ENCODE data around the gene OR10G8. TPM values are rescaled to one million over a fixed set of nuclear protein-coding genes. Genes with fewer than 3 reads are reported as not detected.

Gene OR10G8
- total RNA-seq, 1 donor from 2014 or later: not detected

DNA sequence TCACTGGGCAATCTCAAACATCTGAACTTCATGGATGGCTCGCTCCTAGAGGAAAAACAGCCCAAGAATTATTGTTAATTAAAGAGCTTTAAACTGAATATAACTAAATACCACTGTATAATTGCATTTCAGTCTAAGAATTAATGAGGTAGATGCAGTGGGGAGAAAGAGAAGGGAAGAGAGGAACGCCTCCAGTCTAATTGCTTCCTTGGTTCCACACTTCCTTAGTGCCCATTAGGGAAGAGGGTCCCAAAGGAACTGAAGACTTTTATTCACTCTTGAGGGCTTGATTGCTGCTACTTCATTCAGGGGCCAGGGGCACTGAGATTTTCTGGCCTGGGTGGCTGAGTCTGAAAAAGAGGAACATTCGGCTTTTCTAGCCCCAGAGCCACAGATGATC, 26.4 kb downstream of the OR10G8 start:
- TF ChIP-seq, protein P1, sequence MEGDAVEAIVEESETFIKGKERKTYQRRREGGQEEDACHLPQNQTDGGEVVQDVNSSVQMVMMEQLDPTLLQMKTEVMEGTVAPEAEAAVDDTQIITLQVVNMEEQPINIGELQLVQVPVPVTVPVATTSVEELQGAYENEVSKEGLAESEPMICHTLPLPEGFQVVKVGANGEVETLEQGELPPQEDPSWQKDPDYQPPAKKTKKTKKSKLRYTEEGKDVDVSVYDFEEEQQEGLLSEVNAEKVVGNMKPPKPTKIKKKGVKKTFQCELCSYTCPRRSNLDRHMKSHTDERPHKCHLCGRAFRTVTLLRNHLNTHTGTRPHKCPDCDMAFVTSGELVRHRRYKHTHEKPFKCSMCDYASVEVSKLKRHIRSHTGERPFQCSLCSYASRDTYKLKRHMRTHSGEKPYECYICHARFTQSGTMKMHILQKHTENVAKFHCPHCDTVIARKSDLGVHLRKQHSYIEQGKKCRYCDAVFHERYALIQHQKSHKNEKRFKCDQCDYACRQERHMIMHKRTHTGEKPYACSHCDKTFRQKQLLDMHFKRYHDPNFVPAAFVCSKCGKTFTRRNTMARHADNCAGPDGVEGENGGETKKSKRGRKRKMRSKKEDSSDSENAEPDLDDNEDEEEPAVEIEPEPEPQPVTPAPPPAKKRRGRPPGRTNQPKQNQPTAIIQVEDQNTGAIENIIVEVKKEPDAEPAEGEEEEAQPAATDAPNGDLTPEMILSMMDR (IDR thresholded peaks at IDR 0.05; ENCODE audit: unreplicated experiment): no peak
- Mint-ChIP-seq H3K9me3 (ENCODE audit: low read depth) (peaks cover 2% of the 10 kb centered on the region), H3K27ac (no peak overlapping the region), H3K36me3 (ENCODE audit: insufficient read depth) (no peaks in the 10 kb centered on the region), H3K4me3 (ENCODE audit: low read depth) (no peak overlapping the region), H3K27me3 (no peaks in the 10 kb centered on the region), H3K4me1 (ENCODE audit: low read depth) (no peaks in the 10 kb centered on the region)
- DNase-seq (ENCODE audit: low spot score, unreplicated experiment): no peak

DNA sequence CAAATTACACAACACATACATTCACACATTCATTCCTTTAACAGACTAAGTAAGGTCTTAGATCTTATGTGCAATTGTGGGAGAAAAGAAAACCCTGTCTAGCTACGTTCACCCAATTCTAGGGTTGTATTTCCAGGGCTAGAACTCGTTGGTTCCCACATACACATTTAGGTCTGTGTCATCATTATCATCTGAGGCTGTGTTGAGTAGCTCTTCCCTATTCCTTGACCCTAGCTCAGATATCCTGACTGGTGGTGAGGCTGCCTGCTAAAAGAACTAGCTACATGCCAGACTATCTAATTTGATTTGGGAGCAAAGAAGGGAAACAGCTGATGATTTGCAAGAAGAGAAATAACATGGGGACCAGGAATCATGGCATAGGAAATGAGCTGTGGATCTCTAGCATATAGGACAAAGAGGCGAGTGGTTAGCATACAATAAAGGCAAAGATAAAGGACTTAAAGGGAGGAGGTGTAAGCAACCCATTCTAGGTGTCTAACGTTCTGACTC, 42.1 kb downstream of the OR10G8 start:
- H3K36me3 Mint-ChIP-seq (ENCODE audit: insufficient read depth): no peaks in the 10 kb centered on the region
- H3K9me3 Mint-ChIP-seq (ENCODE audit: low read depth): no peaks in the 10 kb centered on the region
- no peak overlapping the region for H3K27ac Mint-ChIP-seq
- H3K4me1 Mint-ChIP-seq (ENCODE audit: low read depth): peaks cover 4% of the 10 kb centered on the region
- no peak for DNase-seq (ENCODE audit: low spot score, unreplicated experiment)
- no peak overlapping the region for H3K4me3 Mint-ChIP-seq (ENCODE audit: low read depth)
- TF ChIP-seq, protein P1 (IDR thresholded peaks at IDR 0.05; ENCODE audit: unreplicated experiment): no peak
- H3K27me3 Mint-ChIP-seq: peaks cover 28% of the 10 kb centered on the region

DNA sequence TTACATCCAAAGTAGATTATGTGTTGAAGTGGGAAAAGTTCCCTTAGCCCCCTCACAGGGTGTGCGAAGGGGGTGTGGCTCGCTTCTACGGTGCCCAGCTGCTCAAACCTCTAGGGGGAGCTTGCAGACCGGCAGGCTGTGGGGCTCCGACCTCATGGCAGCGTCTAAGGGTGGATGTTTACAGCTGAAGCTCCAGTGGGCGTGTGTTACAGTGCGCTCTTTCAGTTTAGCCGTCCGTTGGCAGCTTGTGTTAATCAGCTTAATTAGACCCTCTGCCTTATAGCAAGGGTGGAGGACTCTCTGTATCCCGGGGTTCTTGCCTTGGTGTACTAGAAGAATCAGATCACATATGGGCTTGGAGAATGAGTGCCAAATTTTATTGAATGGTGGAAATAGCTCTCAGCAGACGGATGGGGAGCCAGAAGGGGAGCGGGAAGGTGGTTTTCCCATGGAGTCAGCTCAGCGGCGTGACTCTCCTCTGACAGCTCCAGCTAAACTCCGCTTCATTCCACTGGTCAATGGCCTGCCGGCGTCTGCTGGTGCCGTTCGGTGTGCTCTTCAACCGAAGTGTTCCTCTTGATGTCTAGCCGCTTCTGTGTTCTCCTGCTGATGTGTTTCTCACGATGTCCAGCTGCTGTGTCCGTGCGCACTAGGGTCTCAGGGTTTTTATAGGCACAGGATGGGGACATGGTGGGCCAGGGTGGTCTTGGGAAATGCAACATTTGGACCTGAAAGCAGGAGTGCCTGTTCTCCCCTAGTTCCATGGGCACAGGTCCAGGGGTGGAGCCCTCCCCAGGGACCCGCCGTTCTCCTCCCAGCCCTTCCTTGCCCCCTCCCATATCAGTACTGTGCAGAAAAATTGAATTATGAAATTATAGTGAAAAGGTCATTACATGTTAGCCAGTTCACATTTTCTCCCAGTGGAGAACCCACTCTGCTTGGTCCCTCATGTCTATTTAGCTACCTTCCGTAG, 43.1 kb downstream of the OR10G8 start:
- Mint-ChIP-seq H3K9me3 (ENCODE audit: low read depth) (no peaks in the 10 kb centered on the region), H3K27me3 (peaks cover 28% of the 10 kb centered on the region), H3K27ac (no peak overlapping the region), H3K36me3 (ENCODE audit: insufficient read depth) (no peaks in the 10 kb centered on the region), H3K4me1 (ENCODE audit: low read depth) (peaks cover 4% of the 10 kb centered on the region), H3K4me3 (ENCODE audit: low read depth) (peak overlapping the region; percentile 65)
- TF ChIP-seq, protein P1 (IDR thresholded peaks at IDR 0.05; ENCODE audit: unreplicated experiment): peak; percentile 65
- peak; percentile 46 for DNase-seq (ENCODE audit: low spot score, unreplicated experiment)

DNA sequence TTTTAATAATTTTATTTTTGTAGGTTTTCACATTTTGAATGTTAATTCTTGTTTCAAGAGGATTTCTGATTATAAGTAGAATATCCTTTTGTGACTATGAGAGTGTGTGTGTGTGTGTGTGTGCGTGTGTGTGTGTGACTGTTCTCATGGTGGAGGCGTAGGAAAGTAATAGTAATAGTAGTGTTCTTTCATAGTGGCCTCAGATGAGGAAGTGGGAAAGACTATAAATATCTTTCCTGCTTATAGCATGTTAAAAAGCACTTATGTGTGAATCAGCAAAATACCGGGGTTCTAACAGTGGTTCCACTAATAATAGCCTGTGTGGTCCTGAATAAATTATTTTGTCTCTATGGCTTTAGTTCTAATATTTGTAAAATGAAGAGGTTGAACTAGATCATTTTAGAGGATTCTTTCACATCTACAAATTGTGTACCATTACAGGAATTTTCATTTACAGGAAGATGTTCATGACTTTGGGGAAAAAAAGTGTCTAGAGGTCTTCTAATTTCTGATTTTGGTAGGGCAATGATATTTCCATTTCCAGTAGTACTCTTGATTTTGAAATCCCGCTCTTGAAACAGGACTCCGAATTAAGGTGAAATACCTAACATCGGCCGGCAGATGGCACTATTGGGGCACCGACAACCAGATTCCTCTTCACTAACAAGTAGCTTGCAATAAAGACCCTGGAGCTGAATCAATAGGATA, 44.5 kb downstream of the OR10G8 start:
- DNase-seq (ENCODE audit: low spot score, unreplicated experiment): peak; percentile 56

DNA sequence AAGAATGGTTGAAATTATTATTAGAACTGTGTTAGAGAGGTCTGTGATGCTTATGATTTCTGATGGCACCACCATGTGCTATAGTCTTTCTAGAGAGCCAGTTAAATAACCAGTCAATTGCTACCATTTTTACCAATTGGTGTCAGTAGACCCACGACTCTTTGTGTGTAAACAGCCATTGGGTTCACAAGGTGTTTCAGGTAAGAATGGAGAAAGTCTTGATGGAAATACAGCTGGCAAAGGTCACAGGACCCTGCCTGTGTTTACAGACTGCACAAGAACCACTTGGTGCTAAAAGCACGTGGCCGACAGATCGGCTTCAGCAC, 45.0 kb downstream of the OR10G8 start:
- no peak for DNase-seq (ENCODE audit: low spot score, unreplicated experiment)
- H3K9me3 Mint-ChIP-seq (ENCODE audit: low read depth): no peaks in the 10 kb centered on the region
- no peak overlapping the region for H3K4me3 Mint-ChIP-seq (ENCODE audit: low read depth)
- H3K36me3 Mint-ChIP-seq (ENCODE audit: insufficient read depth): no peaks in the 10 kb centered on the region
- TF ChIP-seq, protein P1 (IDR thresholded peaks at IDR 0.05; ENCODE audit: unreplicated experiment): no peak
- peaks cover 30% of the 10 kb centered on the region for H3K27me3 Mint-ChIP-seq
- H3K27ac Mint-ChIP-seq: peak overlapping the region; percentile 37
- peaks cover 4% of the 10 kb centered on the region for H3K4me1 Mint-ChIP-seq (ENCODE audit: low read depth)

More for the DNA sequence above, 44.5 kb downstream of the OR10G8 start:
- no peak overlapping the region for H3K27ac Mint-ChIP-seq
- H3K36me3 Mint-ChIP-seq (ENCODE audit: insufficient read depth): no peaks in the 10 kb centered on the region
- H3K4me3 Mint-ChIP-seq (ENCODE audit: low read depth): no peak overlapping the region
- H3K9me3 Mint-ChIP-seq (ENCODE audit: low read depth): no peaks in the 10 kb centered on the region
- H3K4me1 Mint-ChIP-seq (ENCODE audit: low read depth): peaks cover 4% of the 10 kb centered on the region
- H3K27me3 Mint-ChIP-seq: peaks cover 30% of the 10 kb centered on the region
- TF ChIP-seq, protein P1 (IDR thresholded peaks at IDR 0.05; ENCODE audit: unreplicated experiment): peak; percentile 89
